Measurements from ENCODE around the gene ADGRD1. TPM values are rescaled to one million over a fixed set of nuclear protein-coding genes. Genes with fewer than 3 reads are reported as not detected.

Gene ADGRD1
- total and polyA plus RNA-seq, 8 donors: 25.6 to 167 (median 33.4) TPM

GRCh38 chr12:131038961-131039950 lies 85.5 kb downstream of the ADGRD1 start:
- DNase-seq (peak in 1 of 4 donors; percentile 71), ATAC-seq (peak; percentile 17)
- H3K36me3 ChIP-seq: no peaks in the 10 kb centered on the region
- H3K9me3 ChIP-seq: no peaks in the 10 kb centered on the region
- no peak overlapping the region for H3K4me3 ChIP-seq
- no peak overlapping the region for H3K27ac ChIP-seq
- H3K4me1 ChIP-seq: no peaks in the 10 kb centered on the region
- intact Hi-C loops (cut with DNase I): no loop called here
- H3K27me3 ChIP-seq: no peaks in the 10 kb centered on the region
- TF ChIP-seq, protein P1, sequence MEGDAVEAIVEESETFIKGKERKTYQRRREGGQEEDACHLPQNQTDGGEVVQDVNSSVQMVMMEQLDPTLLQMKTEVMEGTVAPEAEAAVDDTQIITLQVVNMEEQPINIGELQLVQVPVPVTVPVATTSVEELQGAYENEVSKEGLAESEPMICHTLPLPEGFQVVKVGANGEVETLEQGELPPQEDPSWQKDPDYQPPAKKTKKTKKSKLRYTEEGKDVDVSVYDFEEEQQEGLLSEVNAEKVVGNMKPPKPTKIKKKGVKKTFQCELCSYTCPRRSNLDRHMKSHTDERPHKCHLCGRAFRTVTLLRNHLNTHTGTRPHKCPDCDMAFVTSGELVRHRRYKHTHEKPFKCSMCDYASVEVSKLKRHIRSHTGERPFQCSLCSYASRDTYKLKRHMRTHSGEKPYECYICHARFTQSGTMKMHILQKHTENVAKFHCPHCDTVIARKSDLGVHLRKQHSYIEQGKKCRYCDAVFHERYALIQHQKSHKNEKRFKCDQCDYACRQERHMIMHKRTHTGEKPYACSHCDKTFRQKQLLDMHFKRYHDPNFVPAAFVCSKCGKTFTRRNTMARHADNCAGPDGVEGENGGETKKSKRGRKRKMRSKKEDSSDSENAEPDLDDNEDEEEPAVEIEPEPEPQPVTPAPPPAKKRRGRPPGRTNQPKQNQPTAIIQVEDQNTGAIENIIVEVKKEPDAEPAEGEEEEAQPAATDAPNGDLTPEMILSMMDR (IDR thresholded peaks at IDR 0.05): no peak

GRCh38 chr12:131040491-131040890 lies 86.8 kb downstream of the ADGRD1 start:
- intact Hi-C loops (cut with DNase I): no loop called here
- Histone ChIP-seq H3K27ac (no peak overlapping the region), H3K27me3 (no peaks in the 10 kb centered on the region), H3K4me1 (no peaks in the 10 kb centered on the region), H3K36me3 (peaks cover 0 to 5% of the 10 kb centered on the region in 2 donors), H3K9me3 (no peaks in the 10 kb centered on the region), H3K4me3 (no peak overlapping the region)
- TF ChIP-seq, protein P1 (IDR thresholded peaks at IDR 0.05): no peak
- DNase-seq: peak in 1 of 4 donors; percentile 57
- no peak for ATAC-seq

- TF ChIP-seq, protein P1 (IDR thresholded peaks at IDR 0.05): no peak
- no peaks in the 10 kb centered on the region for H3K27me3 ChIP-seq
- intact Hi-C loops (cut with DNase I): no loop called here
These were observed 87.7 kb downstream of the ADGRD1 start for GRCh38 chr12:131041216-131041967.

DNA sequence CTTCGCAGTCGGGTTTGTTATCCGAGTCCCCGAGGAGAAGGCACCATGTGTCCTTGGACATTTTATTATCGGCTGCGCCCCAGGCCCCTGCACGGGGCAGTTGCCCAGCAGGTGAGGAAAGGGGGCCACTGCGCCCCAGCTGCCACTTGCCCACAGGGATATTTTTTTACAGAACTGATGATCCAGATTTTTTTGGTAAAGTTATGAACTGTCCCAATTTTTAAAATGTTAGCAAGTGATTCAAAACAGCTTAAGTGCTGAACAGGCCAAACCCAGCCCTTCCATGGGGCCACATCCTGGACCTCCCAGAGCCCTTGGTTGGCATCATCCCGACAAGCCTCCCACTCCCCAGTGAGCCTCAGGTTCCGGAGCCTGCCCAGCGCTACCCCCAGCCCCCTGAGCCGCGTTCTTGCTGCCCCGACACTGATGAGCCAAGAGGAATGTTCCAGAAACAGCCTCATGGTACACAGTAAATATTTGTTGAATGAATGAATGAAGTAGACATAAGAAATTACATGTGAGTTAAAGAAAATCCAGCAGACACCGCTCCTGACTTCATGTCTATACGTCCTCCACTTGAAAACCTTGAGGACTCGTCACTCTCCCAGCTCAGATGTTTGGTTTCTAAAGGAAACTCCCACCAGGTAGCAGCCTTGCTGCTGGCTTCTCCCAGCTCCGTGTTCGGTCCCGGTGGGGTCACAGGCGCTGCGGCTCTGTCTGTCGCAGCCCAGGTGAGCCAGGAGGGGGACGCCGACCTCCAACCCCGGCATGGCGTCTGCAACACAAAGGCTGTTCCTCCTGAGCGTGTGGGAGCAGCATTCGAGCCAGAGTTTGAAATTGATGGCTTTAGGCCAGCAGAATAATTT lies 88.5 kb downstream of the ADGRD1 start:
- peaks cover 0 to 5% of the 10 kb centered on the region in 2 donors for H3K36me3 ChIP-seq
- ATAC-seq (no peak), DNase-seq (peak in 1 of 4 donors; percentile 71)
- no peak overlapping the region for H3K27ac ChIP-seq
- no peaks in the 10 kb centered on the region for H3K9me3 ChIP-seq
- TF ChIP-seq, protein P1 (IDR thresholded peaks at IDR 0.05): no peak
- intact Hi-C loops (cut with DNase I): no loop called here
- no peak overlapping the region for H3K4me3 ChIP-seq
- H3K27me3 ChIP-seq: no peaks in the 10 kb centered on the region
- H3K4me1 ChIP-seq: peaks cover 0 to 2% of the 10 kb centered on the region in 2 donors

More at GRCh38 chr12:131041216-131041967, 87.7 kb downstream of the ADGRD1 start:
- DNase-seq: peak in 1 of 4 donors; percentile 49
- Histone ChIP-seq H3K4me1 (no peaks in the 10 kb centered on the region), H3K36me3 (peaks cover 0 to 5% of the 10 kb centered on the region in 2 donors), H3K4me3 (no peak overlapping the region), H3K9me3 (no peaks in the 10 kb centered on the region), H3K27ac (no peak overlapping the region)
- ATAC-seq: no peak

Data from left lung (tissue), 10 donors.